K562 (cell line): ENCODE measurements around the gene PRR35. TPM values are rescaled to one million over a fixed set of nuclear protein-coding genes. Genes with fewer than 3 reads are reported as not detected.

Experiments
- ARID1B ChIP-seq: fragments of 450-650 bp; IDR thresholded peaks from 2 replicates; pipeline ENCODE4 v1.6.1; 2016; ENCODE audit warnings: antibody characterized with exemption, mild to moderate bottlenecking, inconsistent platforms
- ETV5 ChIP-seq: sonication (generic); formaldehyde crosslinking; IDR thresholded peaks from 2 replicates; pipeline ENCODE4 v1.4.0; 2020; ENCODE audit warnings: low read depth, mild to moderate bottlenecking, missing genetic modification reagents
- FOXA3 ChIP-seq, 2 experiments: fragments of 450-650 bp in 1 of 2; sonication (generic) in 1 of 2; formaldehyde crosslinking; IDR thresholded peaks in 1 of 2; conservative IDR thresholded peaks in 1 of 2; 2 replicates each; pipeline versions ENCODE4 v1.4.0 to v1.8.0; 2020 to 2022; ENCODE audit warnings: mild to moderate bottlenecking in 2 of 2, missing genetic modification reagents in 1 of 2
- GATAD2B ChIP-seq: fragments of 450-650 bp; IDR thresholded peaks from 2 replicates; pipeline ENCODE4 v1.6.1; 2017; ENCODE audit warnings: mild to moderate bottlenecking, borderline replicate concordance
- HNRNPK ChIP-seq: fragments of 200-400 bp; formaldehyde crosslinking; IDR thresholded peaks from one replicate; pipeline ENCODE4 v1.6.1; 2018; ENCODE audit warnings: mild to moderate bottlenecking, low read depth, low read length; ENCODE audit not compliant: poor library complexity, severe bottlenecking
- KLF6 ChIP-seq: fragments of 250-450 bp; sonication (Bioruptor Pico); IDR thresholded peaks from 2 replicates; pipeline ENCODE4 v1.4.0; 2020; ENCODE audit warnings: mild to moderate bottlenecking, moderate library complexity, borderline replicate concordance
- MBD2 ChIP-seq: sonication (generic); IDR thresholded peaks from 2 replicates; pipeline ENCODE4 v1.6.1; 2016; ENCODE audit warnings: low read depth, borderline replicate concordance
- NBN ChIP-seq: fragments of 450-650 bp; IDR thresholded peaks from 2 replicates; pipeline ENCODE4 v1.6.1; 2016; ENCODE audit warnings: low read depth, mild to moderate bottlenecking
- NFYB ChIP-seq: IDR thresholded peaks from 2 replicates; pipeline ENCODE4 v1.6.1; 2011; ENCODE audit warnings: mild to moderate bottlenecking, moderate library complexity; ENCODE audit not compliant: insufficient read length; ENCODE audit errors: extremely low read depth
- POLR2G ChIP-seq: fragments of 200-400 bp; formaldehyde crosslinking; IDR thresholded peaks from 2 replicates; pipeline ENCODE4 v1.6.1; 2017; ENCODE audit warnings: low read depth, mild to moderate bottlenecking, antibody characterized with exemption, low read length, moderate library complexity
- RCOR1 ChIP-seq, 2 experiments: IDR thresholded peaks; 2 replicates each; pipeline ENCODE4 v1.6.1; 2012; ENCODE audit warnings: low read depth in 2 of 2, low read length in 2 of 2, borderline replicate concordance in 1 of 2, improper control_type of control experiment in 1 of 2
- SRSF9 ChIP-seq: fragments of 200-400 bp; formaldehyde crosslinking; IDR thresholded peaks from 2 replicates; pipeline ENCODE4 v1.6.1; 2017; ENCODE audit warnings: low read depth, low read length, borderline replicate concordance
- XRCC3 ChIP-seq: fragments of 450-650 bp; IDR thresholded peaks from 2 replicates; pipeline ENCODE4 v1.6.1; 2017; ENCODE audit warnings: mild to moderate bottlenecking, moderate library complexity
- ZBTB11 ChIP-seq, 3 experiments: fragments of 200-800 bp in 1 of 3; fragments of 250-450 bp in 1 of 3; fragments of 450-650 bp in 1 of 3; sonication (Bioruptor Pico) in 1 of 3; sonication (Bioruptor generic) in 1 of 3; formaldehyde crosslinking in 1 of 3; IDR thresholded peaks; 2 replicates each; pipeline versions ENCODE4 v1.6.1 to v1.8.0; 2016 to 2022; ENCODE audit warnings: mild to moderate bottlenecking in 2 of 3, missing genetic modification characterization in 2 of 3, missing compliant biosample characterization in 1 of 3, moderate library complexity in 1 of 3
- ZNF253 ChIP-seq: fragments of 250-450 bp; sonication (Bioruptor Pico); conservative IDR thresholded peaks from 2 replicates; pipeline ENCODE4 v1.6.1; 2021; ENCODE audit warnings: mild to moderate bottlenecking
- ZNF274 ChIP-seq: IDR thresholded peaks from 2 replicates; pipeline ENCODE4 v1.6.1; 2011; ENCODE audit warnings: low read depth, mild to moderate bottlenecking, low read length, moderate library complexity, borderline replicate concordance
- ZNF584 ChIP-seq: fragments of 200-800 bp; sonication (Bioruptor generic); IDR thresholded peaks from 2 replicates; pipeline ENCODE4 v1.6.1; 2016; ENCODE audit warnings: low read depth, mild to moderate bottlenecking, missing genetic modification characterization, missing compliant biosample characterization
- ZNF609 ChIP-seq: sonication (generic); formaldehyde crosslinking; IDR thresholded peaks from 2 replicates; pipeline ENCODE4 v1.8.1; 2023; ENCODE audit warnings: missing genetic modification reagents, mild to moderate bottlenecking, borderline replicate concordance
- polyA plus RNA-seq, 8 experiments: library from polyadenylated mRNA; depleted of rRNA in 4 of 8; stranded (reverse) in 5 of 8; unstranded in 3 of 8; fragments of >200 nt; fragmentation: Nextera tagmentation in 2 of 8; fragmentation: Illumina TruSeq in 1 of 8; extraction: Ambion mirVana in 2 of 8; extraction: Trizol in 1 of 8; gene quantifications; 2 replicates each; pipeline versions ENCODE4 v1.2.1 to v1.2.3, GENCODE V29; 2011 to 2014; ENCODE audit warnings: inconsistent platforms in 1 of 8, missing spikeins in 1 of 8
- total RNA-seq, 7 experiments: library from RNA; depleted of rRNA in 6 of 7; stranded (reverse); fragments of >200 nt in 6 of 7; fragmentation: Illumina TruSeq in 2 of 7; extraction: Trizol in 2 of 7; gene quantifications; 2 replicates each; pipeline versions ENCODE4 v1.2.1 to v1.2.3, GENCODE V29; 2011 to 2021; ENCODE audit warnings: low replicate concordance in 1 of 7

The PRR35 gene
- total and polyA plus RNA-seq, 9 of the 15 experiments (the other 6 are each of a cell fraction or from before 2014, with no cell fraction given) = 0.17 to 0.45 (median 0.21) TPM; not detected in 5

- TF ChIP-seq ZNF609 (CRISPR knock-in tag) = no peak
- peak; percentile 85 for TF ChIP-seq POLR2G
- TF ChIP-seq MBD2 = peak; percentile 82
- TF ChIP-seq ZNF274 = no peak
- peak; percentile 50 to 97 (median 58); a peak in 5 of 6 replicates for TF ChIP-seq ZBTB11 (CRISPR knock-in tag; IDR thresholded peaks at IDR 0.05)
- no peak for TF ChIP-seq ZNF584
- TF ChIP-seq KLF6 (CRISPR knock-in tag) = no peak; the same call in 1 of the 2 replicates
- no peak for TF ChIP-seq ARID1B
- TF ChIP-seq NFYB = no peak
- TF ChIP-seq FOXA3 (CRISPR knock-in tag; conservative IDR thresholded peaks at IDR 0.05 in 1 of 2, IDR thresholded peaks at IDR 0.05 in 1 of 2) = no peak
- TF ChIP-seq XRCC3 = no peak
- peak; percentile 38; the same call in 1 of the 2 replicates for TF ChIP-seq ETV5
- TF ChIP-seq RCOR1 (IDR thresholded peaks at IDR 0.05; ENCODE audit: borderline replicate concordance in 1 of 2, low read depth in 2 of 2, low read length in 2 of 2) = no peak
- TF ChIP-seq ZNF253 = no peak
- TF ChIP-seq SRSF9 = no peak
- peak; percentile 63 for TF ChIP-seq HNRNPK
- no peak for TF ChIP-seq NBN
- TF ChIP-seq GATAD2B = peak; percentile 27; the same call in 1 of the 2 replicates
Observed at GRCh38 chr16:527015-527903, 32.9 kb upstream of the PRR35 start, which contains the start of gene CAPN15 (continued).
